ENCODE measurements around the gene TTC16. TPM values are rescaled to one million over a fixed set of nuclear protein-coding genes. Genes with fewer than 3 reads are reported as not detected.
A peak's percentile ranks its signal among the peaks of the same experiment; 100 is the strongest.

Gene TTC16
- total RNA-seq, 1 donor from 2014 or later, result 0.07 TPM

DNA sequence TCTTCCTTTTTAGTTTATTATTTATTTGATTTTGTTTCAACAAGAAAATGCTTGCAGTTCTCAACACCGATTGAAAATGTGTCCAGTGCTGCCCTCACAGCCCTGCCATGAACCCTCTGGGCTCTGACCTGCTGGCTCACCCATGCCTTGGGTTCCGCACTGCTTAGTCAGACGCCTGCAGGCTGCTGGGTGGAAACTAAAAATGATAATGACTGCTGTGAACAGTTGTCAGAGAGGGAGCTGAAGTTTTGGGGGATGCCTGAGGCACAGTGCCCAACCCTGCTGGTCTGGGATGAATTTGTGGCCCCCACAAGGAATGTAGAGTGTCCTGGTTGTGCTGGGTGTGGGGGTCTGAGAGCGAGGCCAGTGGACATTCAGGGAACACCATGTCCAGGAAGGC lies 31.3 kb upstream of the TTC16 start:
- Mint-ChIP-seq H3K4me1 (peaks cover 10% of the 10 kb centered on the region), H3K36me3 (peaks cover 45% of the 10 kb centered on the region), H3K27ac (peak overlapping the region; percentile 31), H3K4me3 (no peak overlapping the region), H3K27me3 (ENCODE audit: low read depth) (no peaks in the 10 kb centered on the region), H3K9me3 (no peaks in the 10 kb centered on the region)
- DNase-seq (ENCODE audit: low spot score in 2 of 2, unreplicated experiment in 2 of 2), result no peak
- no peak for TF ChIP-seq CTCF (IDR thresholded peaks at IDR 0.05; ENCODE audit: unreplicated experiment)

DNA sequence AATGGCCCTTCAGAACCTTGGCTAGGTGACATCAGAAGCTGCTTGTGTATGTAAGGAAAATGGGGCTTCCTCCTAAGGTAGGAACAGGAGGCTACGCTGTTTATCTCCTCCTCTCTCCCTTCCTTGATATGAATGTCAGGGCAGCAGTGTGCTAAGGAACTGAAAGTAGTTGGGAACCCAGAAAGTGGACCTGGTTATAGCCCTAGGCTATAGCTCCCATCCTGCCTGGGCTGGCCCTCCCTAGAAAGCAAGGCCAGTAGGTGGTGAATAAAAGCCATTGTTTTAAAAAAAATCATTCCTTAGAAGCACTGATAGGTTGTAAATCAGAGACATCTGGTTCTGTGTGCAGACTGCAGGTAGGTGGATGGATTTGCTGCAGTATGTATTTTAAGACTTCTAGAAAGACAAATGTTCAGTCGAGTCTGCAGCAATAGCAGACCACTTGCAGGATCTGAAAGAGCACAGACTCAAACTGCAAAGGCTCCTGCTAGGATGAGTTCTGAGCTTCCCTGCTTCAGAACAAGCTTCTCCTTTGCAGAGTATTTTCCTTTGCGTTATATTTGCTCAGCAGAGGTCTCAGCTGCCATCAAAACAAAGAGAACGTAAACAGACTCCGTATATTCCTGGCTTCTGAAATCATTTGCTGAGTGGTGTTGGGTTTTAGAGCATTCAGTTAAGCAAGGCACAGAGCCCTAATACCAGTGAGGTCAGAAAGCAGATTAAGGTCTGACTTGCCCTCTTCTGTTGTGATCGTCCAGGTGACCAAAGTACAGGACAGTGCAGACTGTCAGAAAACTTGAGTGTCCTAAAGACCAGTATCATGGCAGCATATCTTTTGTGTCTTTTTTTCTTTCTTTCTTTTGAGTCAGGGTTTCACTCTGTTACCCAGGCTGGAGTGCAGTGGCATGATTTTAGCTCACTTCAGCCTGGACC lies 29.2 kb upstream of the TTC16 start:
- Mint-ChIP-seq H3K36me3 (peaks cover 46% of the 10 kb centered on the region), H3K27me3 (ENCODE audit: low read depth) (no peaks in the 10 kb centered on the region), H3K9me3 (no peaks in the 10 kb centered on the region), H3K4me3 (no peak overlapping the region), H3K27ac (peak overlapping the region; percentile 34), H3K4me1 (peaks cover 10% of the 10 kb centered on the region)
- DNase-seq (ENCODE audit: low spot score in 2 of 2, unreplicated experiment in 2 of 2), result no peak
- TF ChIP-seq CTCF (IDR thresholded peaks at IDR 0.05; ENCODE audit: unreplicated experiment), result no peak

DNA sequence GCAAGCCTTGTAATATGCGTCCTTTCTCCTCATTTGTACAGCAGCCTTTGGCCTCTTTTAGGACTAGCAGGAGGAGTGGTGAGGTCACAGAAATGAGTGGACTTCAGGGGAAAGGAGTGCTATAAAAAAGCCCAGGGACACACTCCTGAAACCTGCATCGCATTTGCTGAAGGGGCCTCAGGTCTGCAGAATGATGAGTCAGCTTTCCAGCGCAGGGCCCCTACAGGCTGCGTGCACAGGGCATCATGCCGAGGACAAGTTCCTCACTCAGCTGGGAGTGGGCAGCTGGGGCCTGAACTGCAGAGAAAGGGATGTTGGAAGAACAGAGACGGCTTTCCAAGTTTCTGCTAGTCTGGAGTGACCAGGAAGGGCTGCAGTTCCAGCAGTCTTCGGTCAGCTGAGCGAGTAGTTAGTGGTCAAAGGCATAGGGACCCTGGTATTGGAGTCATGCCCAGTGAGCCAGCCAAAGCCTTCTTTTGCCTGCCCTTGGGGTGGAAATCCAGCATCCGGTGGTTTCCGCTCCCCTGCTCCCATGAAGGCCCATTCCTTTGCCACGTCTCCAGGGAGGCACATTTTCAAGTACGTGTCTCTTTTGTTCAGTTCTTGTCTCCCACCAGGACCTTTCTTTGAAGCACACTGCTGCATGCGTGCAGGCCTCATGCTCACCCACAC lies 26.4 kb upstream of the TTC16 start:
- Mint-ChIP-seq H3K4me3 (no peak overlapping the region), H3K4me1 (peaks cover 10% of the 10 kb centered on the region), H3K9me3 (no peaks in the 10 kb centered on the region), H3K27me3 (ENCODE audit: low read depth) (no peaks in the 10 kb centered on the region), H3K27ac (no peak overlapping the region), H3K36me3 (peaks cover 41% of the 10 kb centered on the region)
- TF ChIP-seq CTCF (IDR thresholded peaks at IDR 0.05; ENCODE audit: unreplicated experiment), result no peak
- DNase-seq (ENCODE audit: low spot score in 2 of 2, unreplicated experiment in 2 of 2), result no peak

DNA sequence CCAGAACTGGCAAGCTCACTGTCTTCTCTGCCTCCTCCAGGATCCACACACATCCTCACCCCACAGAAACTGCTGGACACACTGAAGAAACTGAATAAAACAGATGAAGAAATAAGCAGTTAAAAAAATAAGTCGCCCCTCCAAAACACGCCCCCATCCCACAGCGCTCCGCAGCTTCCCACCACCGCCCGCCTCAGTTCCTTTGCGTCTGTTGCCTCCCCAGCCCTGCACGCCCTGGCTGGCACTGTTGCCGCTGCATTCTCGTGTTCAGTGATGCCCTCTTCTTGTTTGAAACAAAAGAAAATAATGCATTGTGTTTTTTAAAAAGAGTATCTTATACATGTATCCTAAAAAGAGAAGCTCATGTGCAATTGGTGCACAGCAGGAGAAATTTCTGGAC lies 25.1 kb upstream of the TTC16 start:
- no peak for TF ChIP-seq CTCF (IDR thresholded peaks at IDR 0.05; ENCODE audit: unreplicated experiment)
- no peak overlapping the region for H3K4me3 Mint-ChIP-seq
- no peak overlapping the region for H3K27ac Mint-ChIP-seq
- peaks cover 19% of the 10 kb centered on the region for H3K4me1 Mint-ChIP-seq
- no peaks in the 10 kb centered on the region for H3K27me3 Mint-ChIP-seq (ENCODE audit: low read depth)
- DNase-seq (ENCODE audit: low spot score in 2 of 2, unreplicated experiment in 2 of 2), result no peak
- H3K36me3 Mint-ChIP-seq, result peaks cover 37% of the 10 kb centered on the region
- no peaks in the 10 kb centered on the region for H3K9me3 Mint-ChIP-seq

- no peak for DNase-seq (ENCODE audit: low spot score in 2 of 2, unreplicated experiment in 2 of 2)
- no peaks in the 10 kb centered on the region for H3K27me3 Mint-ChIP-seq (ENCODE audit: low read depth)
- no peak overlapping the region for H3K4me3 Mint-ChIP-seq
- peaks cover 34% of the 10 kb centered on the region for H3K36me3 Mint-ChIP-seq
- no peaks in the 10 kb centered on the region for H3K9me3 Mint-ChIP-seq
- H3K27ac Mint-ChIP-seq, result peak overlapping the region; percentile 12
- no peak for TF ChIP-seq CTCF (IDR thresholded peaks at IDR 0.05; ENCODE audit: unreplicated experiment)
- peaks cover 11% of the 10 kb centered on the region for H3K4me1 Mint-ChIP-seq
These were observed 23.8 kb upstream of the TTC16 start for GRCh38 chr9:127692071-127692470.
